CD4-positive, CD25-positive, alpha-beta regulatory T cell (primary cell): Measurements from ENCODE around the gene ANKFN1. TPM values are rescaled to one million over a fixed set of nuclear protein-coding genes. Genes with fewer than 3 reads are reported as not detected.

Experiments used
- ATAC-seq, 2 donors: fragments of 150-1000 bp; cut with Tn5 transposase; one replicate each; pipeline ENCODE4 v1.10.0; 2021; ENCODE audit warnings: low read depth in 2 of 2, moderate number of reproducible peaks in 2 of 2, moderate library complexity in 1 of 2
- DNase-seq, 3 donors: peaks; one replicate each; pipeline versions ENCODE4 v3.0.0 to v3.0.0-alpha.2; 2012 to 2022; ENCODE audit warnings: mixed read lengths in 1 of 3
- H3K27ac ChIP-seq: one replicate; pipeline ENCODE4 v1.7.0; 2013; ENCODE audit warnings: mild to moderate bottlenecking, low read length; ENCODE audit not compliant: insufficient read depth, poor library complexity, severe bottlenecking
- H3K27me3 ChIP-seq: one replicate; pipeline ENCODE4 v1.7.0; 2013; ENCODE audit warnings: low read length; ENCODE audit not compliant: control insufficient read depth, insufficient read depth
- H3K36me3 ChIP-seq: one replicate; pipeline ENCODE4 v1.7.0; 2013; ENCODE audit warnings: mild to moderate bottlenecking, low read length, moderate library complexity; ENCODE audit not compliant: control insufficient read depth, insufficient read depth
- H3K4me1 ChIP-seq: 2 replicates; pipeline ENCODE4 v1.7.0; 2013; ENCODE audit warnings: mild to moderate bottlenecking, low read length; ENCODE audit not compliant: insufficient read depth, control insufficient read depth, poor library complexity, severe bottlenecking
- H3K4me3 ChIP-seq: one replicate; pipeline ENCODE4 v1.7.0; 2013; ENCODE audit warnings: low read depth, mild to moderate bottlenecking, low read length, moderate library complexity
- H3K9me3 ChIP-seq, 2 experiments: 1 replicate in 1 of 2; 2 replicates in 1 of 2; pipeline ENCODE4 v1.7.0; 2013; ENCODE audit warnings: low read length in 2 of 2, mild to moderate bottlenecking in 1 of 2, moderate library complexity in 1 of 2; ENCODE audit not compliant: control insufficient read depth in 2 of 2
- H3K27ac Mint-ChIP-seq, 3 donors: one replicate each; pipeline ENCODE4 v1.8.0; 2020 to 2022; ENCODE audit warnings: mild to moderate bottlenecking in 3 of 3, mixed read lengths in 3 of 3, moderate library complexity in 2 of 3
- H3K27me3 Mint-ChIP-seq: one replicate; pipeline ENCODE4 v1.8.0; 2022; ENCODE audit warnings: mild to moderate bottlenecking, mixed read lengths
- H3K36me3 Mint-ChIP-seq: one replicate; pipeline ENCODE4 v1.8.0; 2020; ENCODE audit warnings: mixed read lengths
- H3K4me1 Mint-ChIP-seq, 4 donors: one replicate each; pipeline ENCODE4 v1.8.0; 2020 to 2022; ENCODE audit warnings: mixed read lengths in 4 of 4, mild to moderate bottlenecking in 1 of 4
- H3K4me3 Mint-ChIP-seq, 4 donors: one replicate each; pipeline ENCODE4 v1.8.0; 2020 to 2022; ENCODE audit warnings: mild to moderate bottlenecking in 4 of 4, mixed read lengths in 4 of 4, moderate library complexity in 3 of 4
- H3K9me3 Mint-ChIP-seq, 7 donors: one replicate each; pipeline ENCODE4 v1.8.0; 2020 to 2022; ENCODE audit warnings: mixed read lengths in 7 of 7, mild to moderate bottlenecking in 3 of 7, moderate library complexity in 2 of 7
- polyA plus RNA-seq, 4 donors: library from polyadenylated mRNA; unstranded; fragments of 300-500 nt; fragmentation: Illumina TruSeq; gene quantifications; one replicate each; pipeline ENCODE4 v1.2.3, GENCODE V29; 2021
- total RNA-seq: library from RNA; stranded (reverse); gene quantifications from one replicate; pipeline ENCODE4 v1.2.3, GENCODE V29; 2022

Gene ANKFN1
- total and polyA plus RNA-seq, 5 donors from 2014 or later, result not detected

- no peaks in the 10 kb centered on the region for H3K4me1 ChIP-seq
- no peaks in the 10 kb centered on the region for H3K9me3 ChIP-seq
- peaks cover 2% of the 10 kb centered on the region for H3K27me3 ChIP-seq
- Mint-ChIP-seq H3K27me3 (peaks cover 5% of the 10 kb centered on the region), H3K36me3 (no peaks in the 10 kb centered on the region), H3K4me1 (no peaks in the 10 kb centered on the region), H3K9me3 (no peaks in the 10 kb centered on the region), H3K4me3 (no peak overlapping the region), H3K27ac (no peak overlapping the region)
- no peak overlapping the region for H3K27ac ChIP-seq
- DNase-seq (no peak), ATAC-seq (no peak)
- no peak overlapping the region for H3K4me3 ChIP-seq
- no peaks in the 10 kb centered on the region for H3K36me3 ChIP-seq
Measured at GRCh38 chr17:56119191-56119590, 34.1 kb upstream of the ANKFN1 start.

- H3K9me3 ChIP-seq, result no peaks in the 10 kb centered on the region
- H3K4me1 Mint-ChIP-seq, result no peaks in the 10 kb centered on the region
- H3K9me3 Mint-ChIP-seq, result no peaks in the 10 kb centered on the region
- H3K27me3 Mint-ChIP-seq, result peaks cover 5% of the 10 kb centered on the region
- no peaks in the 10 kb centered on the region for H3K36me3 ChIP-seq
- ATAC-seq (no peak), DNase-seq (no peak)
- no peak overlapping the region for H3K27ac Mint-ChIP-seq
- H3K27ac ChIP-seq, result no peak overlapping the region
- no peak overlapping the region for H3K4me3 ChIP-seq
- no peaks in the 10 kb centered on the region for H3K4me1 ChIP-seq
- H3K4me3 Mint-ChIP-seq, result no peak overlapping the region
- H3K36me3 Mint-ChIP-seq, result no peaks in the 10 kb centered on the region
- peaks cover 2% of the 10 kb centered on the region for H3K27me3 ChIP-seq
Measured at GRCh38 chr17:56119936-56120335, 33.3 kb upstream of the ANKFN1 start.

GRCh38 chr17:56121191-56122051 lies 31.9 kb upstream of the ANKFN1 start:
- no peaks in the 10 kb centered on the region for H3K9me3 Mint-ChIP-seq

GRCh38 chr17:56125830-56126819 lies 27.1 kb upstream of the ANKFN1 start:
- DNase-seq (peak in 1 of 3 donors; percentile 30), ATAC-seq (no peak)
- peaks cover 0 to 1% (median 0%) of the 10 kb centered on the region in 7 donors for H3K9me3 Mint-ChIP-seq
- peaks cover 8% of the 10 kb centered on the region for H3K27me3 Mint-ChIP-seq
- no peaks in the 10 kb centered on the region for H3K4me1 ChIP-seq
- peak overlapping the region in 1 of 3 donors; percentile 72 for H3K27ac Mint-ChIP-seq
- H3K36me3 ChIP-seq, result no peaks in the 10 kb centered on the region
- H3K4me3 Mint-ChIP-seq, result no peak overlapping the region
- H3K4me1 Mint-ChIP-seq, result no peaks in the 10 kb centered on the region
- no peak overlapping the region for H3K4me3 ChIP-seq
- no peak overlapping the region for H3K27ac ChIP-seq
- H3K36me3 Mint-ChIP-seq, result no peaks in the 10 kb centered on the region
- no peaks in the 10 kb centered on the region for H3K9me3 ChIP-seq
- H3K27me3 ChIP-seq, result peaks cover 2% of the 10 kb centered on the region

More at GRCh38 chr17:56121191-56122051, 31.9 kb upstream of the ANKFN1 start:
- Histone ChIP-seq H3K4me1 (no peaks in the 10 kb centered on the region), H3K9me3 (no peaks in the 10 kb centered on the region), H3K27me3 (peaks cover 2% of the 10 kb centered on the region), H3K4me3 (no peak overlapping the region), H3K27ac (no peak overlapping the region), H3K36me3 (no peaks in the 10 kb centered on the region)
- Mint-ChIP-seq H3K4me1 (no peaks in the 10 kb centered on the region), H3K27me3 (peaks cover 5% of the 10 kb centered on the region), H3K36me3 (no peaks in the 10 kb centered on the region), H3K27ac (no peak overlapping the region), H3K4me3 (no peak overlapping the region)
- ATAC-seq, result no peak
- DNase-seq, result no peak

GRCh38 chr17:56130026-56130425 lies 23.2 kb upstream of the ANKFN1 start:
- no peaks in the 10 kb centered on the region for H3K9me3 ChIP-seq
- no peak overlapping the region for H3K4me3 Mint-ChIP-seq
- no peaks in the 10 kb centered on the region for H3K4me1 Mint-ChIP-seq
- no peak overlapping the region for H3K27ac ChIP-seq
- no peaks in the 10 kb centered on the region for H3K4me1 ChIP-seq
- peaks cover 11% of the 10 kb centered on the region for H3K27me3 Mint-ChIP-seq
- DNase-seq (no peak), ATAC-seq (no peak)
- H3K4me3 ChIP-seq, result no peak overlapping the region
- H3K27me3 ChIP-seq, result no peaks in the 10 kb centered on the region
- no peak overlapping the region for H3K27ac Mint-ChIP-seq
- peaks cover 0 to 1% (median 0%) of the 10 kb centered on the region in 7 donors for H3K9me3 Mint-ChIP-seq
- H3K36me3 Mint-ChIP-seq, result no peaks in the 10 kb centered on the region
- no peaks in the 10 kb centered on the region for H3K36me3 ChIP-seq

GRCh38 chr17:56130631-56131030 lies 22.6 kb upstream of the ANKFN1 start:
- no peak for ATAC-seq
- H3K4me3 Mint-ChIP-seq, result no peak overlapping the region

GRCh38 chr17:56131431-56131830 lies 21.8 kb upstream of the ANKFN1 start:
- Mint-ChIP-seq H3K36me3 (no peaks in the 10 kb centered on the region), H3K9me3 (peaks cover 0 to 3% (median 0%) of the 10 kb centered on the region in 7 donors), H3K4me1 (no peaks in the 10 kb centered on the region), H3K27me3 (peaks cover 21% of the 10 kb centered on the region), H3K4me3 (no peak overlapping the region), H3K27ac (no peak overlapping the region)
- Histone ChIP-seq H3K9me3 (no peaks in the 10 kb centered on the region), H3K27me3 (peaks cover 4% of the 10 kb centered on the region), H3K27ac (no peak overlapping the region), H3K4me3 (no peak overlapping the region), H3K4me1 (no peaks in the 10 kb centered on the region), H3K36me3 (no peaks in the 10 kb centered on the region)
- DNase-seq (no peak), ATAC-seq (no peak)

More at GRCh38 chr17:56130631-56131030, 22.6 kb upstream of the ANKFN1 start:
- DNase-seq, result no peak
- Histone ChIP-seq H3K27me3 (no peaks in the 10 kb centered on the region), H3K4me3 (no peak overlapping the region), H3K27ac (no peak overlapping the region), H3K9me3 (no peaks in the 10 kb centered on the region), H3K36me3 (no peaks in the 10 kb centered on the region), H3K4me1 (no peaks in the 10 kb centered on the region)
- Mint-ChIP-seq H3K36me3 (no peaks in the 10 kb centered on the region), H3K27ac (no peak overlapping the region), H3K9me3 (peaks cover 0 to 2% (median 0%) of the 10 kb centered on the region in 7 donors), H3K4me1 (no peaks in the 10 kb centered on the region), H3K27me3 (peaks cover 15% of the 10 kb centered on the region)
